ENCODE results near the gene SHISAL2B. TPM values are rescaled to one million over a fixed set of nuclear protein-coding genes. Genes with fewer than 3 reads are reported as not detected.
"Not testable (repeated sequence)": the region's sequence is repeated elsewhere in the genome, so short reads cannot be mapped to it uniquely, and the experiment has no call there.

SHISAL2B gene
- total RNA-seq, 5 donors from 2014 or later (not counting 1 experiment from before 2014, with no cell fraction given) = not detected

DNA sequence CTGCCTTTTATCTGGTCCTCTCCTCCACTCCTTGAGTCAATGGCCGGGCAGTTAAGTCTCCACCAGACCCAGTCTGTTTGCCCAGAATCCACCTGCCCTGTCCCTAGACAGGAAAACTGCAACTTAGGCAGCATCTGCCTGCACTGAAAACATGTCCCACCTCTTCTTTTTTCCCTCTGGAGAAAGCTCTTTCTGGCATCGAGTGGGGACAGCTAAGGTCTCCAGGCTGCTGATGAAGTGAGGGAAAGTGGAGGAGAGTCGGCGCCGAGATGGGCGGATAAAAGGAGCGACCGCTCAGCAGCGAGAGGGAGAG is 243 bp upstream of the SHISAL2B start:
- Mint-ChIP-seq H3K27me3 (peaks cover 40 to 52% of the 10 kb centered on the region in 2 donors), H3K9me3 (no peaks in the 10 kb centered on the region), H3K36me3 (no peaks in the 10 kb centered on the region), H3K4me3 (peak overlapping the region in 2 of 3 donors; percentile 4 to 68), H3K27ac (no peak overlapping the region), H3K4me1 (peaks cover 7 to 10% (median 7%) of the 10 kb centered on the region in 3 donors)
- no peak overlapping the region for H3K27ac ChIP-seq (ENCODE audit: low read length)
- no peaks in the 10 kb centered on the region for H3K9me3 ChIP-seq
- no peak overlapping the region for H3K4me3 ChIP-seq (ENCODE audit: control insufficient read depth in 1 of 2, extremely low read depth in 1 of 2, low read length in 1 of 2)
- ChIA-PET POLR2A (no interaction called here), CTCF (no interaction called here)
- H3K27me3 ChIP-seq (replicated peaks in 1 of 2; ENCODE audit: control insufficient read depth in 2 of 2, extremely low read depth in 1 of 2, insufficient read depth in 2 of 2, low read length in 1 of 2) = peaks cover 14 to 17% of the 10 kb centered on the region in 2 experiments
- 11% methylated on average over 8 of the region's 9 CpGs for WGBS (ENCODE audit: insufficient coverage)
- peaks cover 0 to 9% of the 10 kb centered on the region in 2 experiments for H3K4me1 ChIP-seq (ENCODE audit: control insufficient read depth in 1 of 2, extremely low read depth in 1 of 2, insufficient read depth in 2 of 2, low read length in 2 of 2)
- ATAC-seq (replicated peaks in 1 of 4) = no peak
- no peak for DNase-seq
- no peaks in the 10 kb centered on the region for H3K36me3 ChIP-seq (ENCODE audit: control insufficient read depth in 2 of 2, extremely low read depth in 1 of 2, insufficient read depth in 1 of 2, low read length in 1 of 2)

DNA sequence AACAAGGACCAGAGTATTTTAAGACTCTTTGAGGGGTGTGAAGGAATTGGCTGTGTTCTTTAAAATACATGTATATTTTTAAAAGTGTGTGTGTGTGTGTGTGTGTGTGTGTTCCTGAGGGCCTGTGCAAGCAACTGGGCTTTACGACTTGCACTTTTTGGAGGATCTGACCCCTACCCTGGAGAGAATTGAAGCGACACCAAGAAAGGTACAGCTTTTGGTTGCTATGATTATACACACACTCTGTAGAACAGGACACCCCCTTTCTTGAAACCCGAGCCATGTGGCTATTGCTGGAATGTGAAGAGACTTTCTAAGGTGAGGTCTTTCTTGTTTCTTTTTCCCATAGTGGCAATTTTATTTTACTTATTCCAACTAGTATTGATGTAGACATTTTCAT is 988 bp downstream of the SHISAL2B start:
- peaks cover 40 to 52% of the 10 kb centered on the region in 2 donors for H3K27me3 Mint-ChIP-seq
- H3K36me3 Mint-ChIP-seq = no peaks in the 10 kb centered on the region
- no peaks in the 10 kb centered on the region for H3K36me3 ChIP-seq (ENCODE audit: control insufficient read depth in 2 of 2, extremely low read depth in 1 of 2, insufficient read depth in 1 of 2, low read length in 1 of 2)
- no CpG with 5 or more reads among the region's 3 CpGs for WGBS (ENCODE audit: insufficient coverage)
- no peaks in the 10 kb centered on the region for H3K9me3 ChIP-seq
- ChIA-PET CTCF (no interaction called here), POLR2A (no interaction called here)
- H3K4me3 ChIP-seq (ENCODE audit: control insufficient read depth in 1 of 2, extremely low read depth in 1 of 2, low read length in 1 of 2) = no peak overlapping the region
- peaks cover 10 to 17% of the 10 kb centered on the region in 2 experiments for H3K27me3 ChIP-seq (replicated peaks in 1 of 2; ENCODE audit: control insufficient read depth in 2 of 2, extremely low read depth in 1 of 2, insufficient read depth in 2 of 2, low read length in 1 of 2)
- no peak overlapping the region for H3K27ac Mint-ChIP-seq
- DNase-seq (no peak), ATAC-seq (replicated peaks in 1 of 4) (no peak)
- H3K9me3 Mint-ChIP-seq = peaks cover 0 to 7% (median 7%) of the 10 kb centered on the region in 3 donors
- H3K4me3 Mint-ChIP-seq = peak overlapping the region in 1 of 3 donors; percentile 10
- peaks cover 7 to 10% (median 7%) of the 10 kb centered on the region in 3 donors for H3K4me1 Mint-ChIP-seq
- H3K27ac ChIP-seq (ENCODE audit: low read length) = no peak overlapping the region
- H3K4me1 ChIP-seq (ENCODE audit: control insufficient read depth in 1 of 2, extremely low read depth in 1 of 2, insufficient read depth in 2 of 2, low read length in 2 of 2) = peaks cover 0 to 9% of the 10 kb centered on the region in 2 experiments

DNA sequence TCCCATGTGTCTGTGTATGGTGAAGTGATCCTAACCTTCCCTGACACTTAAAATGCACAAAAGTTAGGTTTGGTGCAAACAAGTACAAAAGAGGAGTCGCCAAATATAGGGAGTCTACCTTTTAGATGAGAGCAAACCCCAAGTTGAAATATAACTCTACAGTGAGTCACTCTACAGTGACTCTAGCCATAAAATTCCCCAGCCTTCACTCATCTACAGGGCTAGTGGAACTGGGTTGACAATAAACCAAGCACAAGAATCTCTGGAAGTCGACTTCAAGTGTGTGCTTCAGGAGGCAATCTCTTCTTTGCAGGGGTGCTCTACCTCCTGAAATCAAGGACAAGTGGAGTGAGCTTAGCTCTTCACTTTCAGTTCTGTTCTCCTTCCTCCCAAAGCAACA is 3.3 kb downstream of the SHISAL2B start:
- peaks cover 0 to 9% of the 10 kb centered on the region in 2 experiments for H3K4me1 ChIP-seq (ENCODE audit: control insufficient read depth in 1 of 2, extremely low read depth in 1 of 2, insufficient read depth in 2 of 2, low read length in 2 of 2)
- DNase-seq = no peak
- Mint-ChIP-seq H3K27ac (no peak overlapping the region), H3K36me3 (no peaks in the 10 kb centered on the region), H3K4me1 (peaks cover 7 to 10% (median 7%) of the 10 kb centered on the region in 3 donors), H3K9me3 (peaks cover 11 to 15% (median 15%) of the 10 kb centered on the region in 3 donors), H3K4me3 (no peak overlapping the region), H3K27me3 (peaks cover 34 to 48% of the 10 kb centered on the region in 2 donors)
- H3K27me3 ChIP-seq (replicated peaks in 1 of 2; ENCODE audit: control insufficient read depth in 2 of 2, extremely low read depth in 1 of 2, insufficient read depth in 2 of 2, low read length in 1 of 2) = peaks cover 10 to 15% of the 10 kb centered on the region in 2 experiments
- no peak overlapping the region for H3K27ac ChIP-seq (ENCODE audit: low read length)
- CTCF ChIA-PET = no interaction called here
- H3K4me3 ChIP-seq (ENCODE audit: control insufficient read depth in 1 of 2, extremely low read depth in 1 of 2, low read length in 1 of 2) = no peak overlapping the region
- POLR2A ChIA-PET = no interaction called here
- WGBS (ENCODE audit: insufficient coverage) = 57% methylated on average over 2 of the region's 2 CpGs
- H3K36me3 ChIP-seq (ENCODE audit: control insufficient read depth in 2 of 2, extremely low read depth in 1 of 2, insufficient read depth in 1 of 2, low read length in 1 of 2) = no peaks in the 10 kb centered on the region
- ATAC-seq (replicated peaks in 1 of 4) = no peak
- no peaks in the 10 kb centered on the region for H3K9me3 ChIP-seq

DNA sequence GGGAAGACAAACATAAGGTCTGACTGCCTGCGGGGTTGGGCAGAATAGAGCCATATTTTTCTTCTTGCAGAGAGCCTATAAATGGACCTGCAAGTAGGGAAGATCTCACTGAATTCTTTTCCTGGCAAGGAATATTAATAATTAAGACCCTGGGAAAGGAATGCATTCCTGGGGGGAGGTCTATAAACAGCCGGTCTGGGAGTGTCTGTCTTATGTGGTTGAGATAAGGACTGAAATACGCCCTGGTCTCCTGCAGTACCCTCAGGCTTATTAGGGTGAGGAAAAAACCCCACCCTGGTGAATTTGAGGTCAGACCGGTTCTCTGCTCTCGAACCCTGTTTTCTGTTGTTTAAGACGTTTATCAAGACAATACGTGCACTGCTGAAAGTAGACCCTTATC is 6.1 kb downstream of the SHISAL2B start:
- H3K27me3 ChIP-seq (replicated peaks in 1 of 2; ENCODE audit: control insufficient read depth in 2 of 2, extremely low read depth in 1 of 2, insufficient read depth in 2 of 2, low read length in 1 of 2); H3K36me3 ChIP-seq (ENCODE audit: control insufficient read depth in 2 of 2, extremely low read depth in 1 of 2, insufficient read depth in 1 of 2, low read length in 1 of 2); H3K9me3 ChIP-seq; H3K4me3 ChIP-seq (ENCODE audit: control insufficient read depth in 1 of 2, extremely low read depth in 1 of 2, low read length in 1 of 2); DNase-seq; ATAC-seq (replicated peaks in 1 of 4); H3K4me3 Mint-ChIP-seq; H3K36me3 Mint-ChIP-seq; H3K4me1 Mint-ChIP-seq; H3K27ac Mint-ChIP-seq; POLR2A ChIA-PET; CTCF ChIA-PET; H3K27ac ChIP-seq (ENCODE audit: low read length); H3K4me1 ChIP-seq (ENCODE audit: control insufficient read depth in 1 of 2, extremely low read depth in 1 of 2, insufficient read depth in 2 of 2, low read length in 2 of 2): not testable (repeated sequence)
- peaks cover 20 to 36% of the 10 kb centered on the region in 2 donors for H3K27me3 Mint-ChIP-seq
- 90% methylated on average over 7 of the region's 7 CpGs for WGBS (ENCODE audit: insufficient coverage)
- H3K9me3 Mint-ChIP-seq = peaks cover 12 to 15% (median 15%) of the 10 kb centered on the region in 3 donors

DNA sequence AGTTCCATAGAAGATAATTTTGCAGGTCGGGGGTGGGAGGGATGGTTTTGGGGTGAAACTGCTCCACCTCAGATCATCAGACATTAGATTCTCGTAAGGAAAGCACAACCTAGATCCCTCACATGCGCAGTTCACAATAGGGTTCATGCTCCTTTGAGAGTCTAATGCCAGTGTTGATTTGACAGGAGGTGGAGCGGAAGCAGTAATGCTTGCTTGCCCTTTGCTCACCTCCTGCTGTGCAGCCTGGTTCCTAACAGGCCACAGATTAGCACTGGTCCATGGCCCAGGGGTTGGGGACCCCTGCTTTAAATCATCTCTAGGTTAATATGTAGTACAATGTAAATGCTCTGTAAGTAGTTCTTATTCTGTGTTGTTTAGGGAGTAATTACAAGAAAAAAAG is 10.5 kb downstream of the SHISAL2B start:
- peaks cover 11 to 12% (median 11%) of the 10 kb centered on the region in 3 donors for H3K9me3 Mint-ChIP-seq
- ChIA-PET POLR2A (no interaction called here), CTCF (no interaction called here)
- Histone ChIP-seq H3K36me3 (ENCODE audit: control insufficient read depth in 2 of 2, extremely low read depth in 1 of 2, insufficient read depth in 1 of 2, low read length in 1 of 2) (no peaks in the 10 kb centered on the region), H3K4me3 (ENCODE audit: control insufficient read depth in 1 of 2, extremely low read depth in 1 of 2, low read length in 1 of 2) (no peak overlapping the region), H3K9me3 (no peaks in the 10 kb centered on the region), H3K27ac (ENCODE audit: low read length) (no peak overlapping the region), H3K4me1 (ENCODE audit: control insufficient read depth in 1 of 2, extremely low read depth in 1 of 2, insufficient read depth in 2 of 2, low read length in 2 of 2) (no peaks in the 10 kb centered on the region), H3K27me3 (replicated peaks in 1 of 2; ENCODE audit: control insufficient read depth in 2 of 2, extremely low read depth in 1 of 2, insufficient read depth in 2 of 2, low read length in 1 of 2) (peaks cover 0 to 7% of the 10 kb centered on the region in 2 experiments)
- WGBS (ENCODE audit: insufficient coverage) = no CpG with 5 or more reads among the region's 4 CpGs
- DNase-seq (no peak), ATAC-seq (replicated peaks in 1 of 4) (no peak)
- peaks cover 12 to 18% of the 10 kb centered on the region in 2 donors for H3K27me3 Mint-ChIP-seq
- no peaks in the 10 kb centered on the region for H3K36me3 Mint-ChIP-seq
- H3K4me1 Mint-ChIP-seq = no peaks in the 10 kb centered on the region
- no peak overlapping the region for H3K4me3 Mint-ChIP-seq
- H3K27ac Mint-ChIP-seq = no peak overlapping the region

DNA sequence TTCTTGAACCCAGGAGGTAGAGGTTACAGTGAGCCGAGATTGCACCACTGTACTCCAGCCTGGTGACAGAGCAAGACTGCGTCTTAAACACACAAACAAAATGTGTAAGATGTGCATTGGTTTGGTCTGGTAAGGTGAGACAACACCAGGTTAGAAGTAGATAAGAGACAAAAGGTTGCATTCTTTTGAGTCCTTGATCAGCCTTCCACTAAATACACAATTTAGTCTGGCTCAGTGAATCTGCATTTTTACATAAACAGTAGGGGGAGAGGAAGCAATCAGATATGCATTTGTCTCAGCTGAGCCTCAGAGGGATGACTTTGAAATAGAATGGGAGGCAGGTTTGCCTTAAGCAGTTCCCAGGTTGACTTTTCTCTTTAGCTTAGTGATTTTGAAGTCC is 15.8 kb downstream of the SHISAL2B start:
- H3K4me1 Mint-ChIP-seq; H3K4me1 ChIP-seq (ENCODE audit: control insufficient read depth in 1 of 2, extremely low read depth in 1 of 2, insufficient read depth in 2 of 2, low read length in 2 of 2); H3K27me3 ChIP-seq (replicated peaks in 1 of 2; ENCODE audit: control insufficient read depth in 2 of 2, extremely low read depth in 1 of 2, insufficient read depth in 2 of 2, low read length in 1 of 2); H3K4me3 Mint-ChIP-seq; CTCF ChIA-PET; POLR2A ChIA-PET; H3K36me3 ChIP-seq (ENCODE audit: control insufficient read depth in 2 of 2, extremely low read depth in 1 of 2, insufficient read depth in 1 of 2, low read length in 1 of 2); H3K27ac Mint-ChIP-seq; H3K4me3 ChIP-seq (ENCODE audit: control insufficient read depth in 1 of 2, extremely low read depth in 1 of 2, low read length in 1 of 2); H3K36me3 Mint-ChIP-seq; H3K9me3 ChIP-seq; H3K27ac ChIP-seq (ENCODE audit: low read length); DNase-seq; ATAC-seq (replicated peaks in 1 of 4); H3K9me3 Mint-ChIP-seq: not testable (repeated sequence)
- peaks cover 9 to 11% of the 10 kb centered on the region in 2 donors for H3K27me3 Mint-ChIP-seq
- WGBS (ENCODE audit: insufficient coverage) = 44% methylated on average over 2 of the region's 2 CpGs

DNA sequence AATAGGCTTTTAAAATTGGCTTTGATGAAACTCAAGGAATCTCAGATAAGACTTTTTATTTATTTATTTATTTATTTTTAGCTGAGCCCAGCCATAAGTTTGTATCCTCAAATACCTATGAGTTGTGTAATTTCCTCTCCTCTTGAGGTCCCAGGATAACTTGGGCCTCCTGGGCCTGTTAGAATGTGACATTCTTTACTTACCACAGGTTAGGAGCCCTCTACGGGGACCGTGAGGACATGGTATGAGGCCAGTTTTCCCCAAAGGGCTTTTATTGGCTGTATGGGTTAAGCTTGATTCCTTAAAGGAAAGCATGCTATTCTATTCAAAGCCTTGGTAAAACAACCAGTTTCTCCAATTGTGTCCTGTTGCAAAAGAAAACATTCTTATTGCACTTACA is 16.9 kb downstream of the SHISAL2B start:
- H3K9me3 ChIP-seq = no peaks in the 10 kb centered on the region
- no CpG with 5 or more reads among the region's 2 CpGs for WGBS (ENCODE audit: insufficient coverage)
- H3K36me3 Mint-ChIP-seq = no peaks in the 10 kb centered on the region

More for the DNA sequence above, 16.9 kb downstream of the SHISAL2B start:
- Mint-ChIP-seq H3K27me3 (peaks cover 9 to 11% of the 10 kb centered on the region in 2 donors), H3K4me1 (no peaks in the 10 kb centered on the region), H3K27ac (no peak overlapping the region), H3K9me3 (no peaks in the 10 kb centered on the region), H3K4me3 (no peak overlapping the region)
- Histone ChIP-seq H3K4me3 (ENCODE audit: control insufficient read depth in 1 of 2, extremely low read depth in 1 of 2, low read length in 1 of 2) (no peak overlapping the region), H3K27ac (ENCODE audit: low read length) (no peak overlapping the region), H3K4me1 (ENCODE audit: control insufficient read depth in 1 of 2, extremely low read depth in 1 of 2, insufficient read depth in 2 of 2, low read length in 2 of 2) (no peaks in the 10 kb centered on the region), H3K27me3 (replicated peaks in 1 of 2; ENCODE audit: control insufficient read depth in 2 of 2, extremely low read depth in 1 of 2, insufficient read depth in 2 of 2, low read length in 1 of 2) (peaks cover 0 to 4% of the 10 kb centered on the region in 2 experiments), H3K36me3 (ENCODE audit: control insufficient read depth in 2 of 2, extremely low read depth in 1 of 2, insufficient read depth in 1 of 2, low read length in 1 of 2) (no peaks in the 10 kb centered on the region)
- ChIA-PET POLR2A (interaction anchor here in 1 of 2 donors (0.5 kb wide), 1 partner anchor 29 kb away, joined by 4 read pairs; no protein-coding TSS in a partner anchor), CTCF (no interaction called here)
- no peak for DNase-seq
- no peak for ATAC-seq (replicated peaks in 1 of 4)
